GM12878 (cell line): ENCODE data around the gene MEIG1. TPM values are rescaled to one million over a fixed set of nuclear protein-coding genes. Genes with fewer than 3 reads are reported as not detected.
"Not testable (repeated sequence)": the region's sequence is repeated elsewhere in the genome, so short reads cannot be mapped to it uniquely, and the experiment has no call there.

Experiments used
- ATAC-seq: fragments of 200-7000 bp; cut with Tn5 transposase; 3 replicates; pipeline ENCODE4 v1.9.1; 2020; ENCODE audit warnings: mild to moderate bottlenecking, moderate library complexity
- BruUV-seq: library from RNA; stranded (reverse); fragments of 400-500 nt; replicated peaks from 2 replicates; lab custom pipeline; 2021; lab: Mats Ljungman, UMichigan
- CTCF ChIA-PET: fragments of 300-600 bp; sonication (Branson Sonifier 250); formaldehyde crosslinking; extraction: SDS; loops from one replicate; lab custom pipeline; 2021; ENCODE audit warnings: inconsistent platforms; lab: Yijun Ruan, JAX
- POLR2A ChIA-PET: fragments of 350-600 bp; formaldehyde crosslinking; extraction: SDS; loops from one replicate; lab custom pipeline; 2021; ENCODE audit warnings: inconsistent platforms; lab: Charles Lee
- RAD21 ChIA-PET: fragments of 300-600 bp; sonication (Branson Sonifier 250); formaldehyde crosslinking; loops from one replicate; lab custom pipeline; 2023; ENCODE audit warnings: antibody characterized with exemption; ENCODE audit not compliant: unreplicated experiment; lab: Charles Lee
- SMC1A ChIA-PET: fragments of 300-600 bp; sonication (Branson Sonifier 250); formaldehyde crosslinking; loops from one replicate; lab custom pipeline; 2023; ENCODE audit not compliant: unreplicated experiment, uncharacterized antibody; lab: Charles Lee
- DNase-seq: peaks from one replicate; pipeline ENCODE4 v3.0.0-alpha.2; 2011; ENCODE audit warnings: low read depth, low spot score
- FAIRE-seq: peaks from 3 replicates; lab custom pipeline; 2011; peaks lifted over from hg19 to GRCh38; lab: Jason Lieb, UNC
- H2AFZ ChIP-seq: 2 replicates; pipeline ENCODE4 v1.6.0; 2011; ENCODE audit warnings: low read depth, low read length, control low read depth; ENCODE audit not compliant: control insufficient read depth
- H3K27ac ChIP-seq: 2 replicates; pipeline ENCODE4 v1.5.1; 2011; ENCODE audit warnings: control low read depth; ENCODE audit not compliant: control insufficient read depth, insufficient read depth
- H3K27me3 ChIP-seq, 2 experiments: replicated peaks in 1 of 2; 2 replicates each; pipeline versions ENCODE4 v1.6.0 to v1.6.1; 2011; ENCODE audit warnings: low read length in 1 of 2; ENCODE audit not compliant: control insufficient read depth in 2 of 2, insufficient read depth in 2 of 2
- H3K36me3 ChIP-seq, 2 experiments: 2 replicates each; pipeline ENCODE4 v1.5.1; 2011; ENCODE audit warnings: low read length in 1 of 2; ENCODE audit not compliant: control insufficient read depth in 2 of 2, insufficient read depth in 2 of 2
- H3K4me1 ChIP-seq: 2 replicates; pipeline ENCODE4 v1.6.1; 2011; ENCODE audit warnings: mild to moderate bottlenecking, low read length, moderate library complexity, mixed read lengths; ENCODE audit not compliant: control insufficient read depth, insufficient read depth
- H3K4me2 ChIP-seq: 2 replicates; pipeline ENCODE4 v1.6.0; 2011; ENCODE audit warnings: control low read depth; ENCODE audit not compliant: control insufficient read depth, insufficient read depth
- H3K4me3 ChIP-seq: fragments of 200-600 bp; sonication (generic); 2 replicates; pipeline ENCODE4 v1.5.1; 2016
- H3K79me2 ChIP-seq: 2 replicates; pipeline ENCODE4 v1.6.0; 2011; ENCODE audit warnings: low read length; ENCODE audit not compliant: control insufficient read depth, insufficient read depth
- H3K9ac ChIP-seq: 2 replicates; pipeline ENCODE4 v1.8.0; 2011; ENCODE audit warnings: low read length, control low read depth, mixed read lengths; ENCODE audit not compliant: control insufficient read depth, insufficient read depth
- H3K9me3 ChIP-seq: replicated peaks from 3 replicates; pipeline ENCODE4 v1.5.1; 2011; ENCODE audit warnings: mild to moderate bottlenecking, low read length; ENCODE audit not compliant: control insufficient read depth, insufficient read depth
- H4K20me1 ChIP-seq: 2 replicates; pipeline ENCODE4 v1.6.0; 2011; ENCODE audit not compliant: control insufficient read depth, insufficient read depth
- HSF1 ChIP-seq: fragments of 150-350 bp; IDR thresholded peaks from 2 replicates; pipeline ENCODE4 v1.6.1; 2014; ENCODE audit warnings: mild to moderate bottlenecking, low read depth, low read length
- RB1 ChIP-seq: fragments of 450-650 bp; formaldehyde crosslinking; IDR thresholded peaks from 2 replicates; pipeline ENCODE4 v1.6.1; 2017; ENCODE audit warnings: mild to moderate bottlenecking, borderline replicate concordance
- WGBS: methylation state at CpG from one replicate; pipeline ENCODE4 v1.1.6; 2016; ENCODE audit warnings: low lambda C conversion rate; ENCODE audit not compliant: insufficient replicate concordance, insufficient coverage; ENCODE audit errors: missing lambda C conversion rate; 5-methylcytosine and 5-hydroxymethylcytosine counted together
- in situ Hi-C: fragments of 300-500 bp; cut with MboI; formaldehyde crosslinking; loops from 9 replicates; pipeline ENCODE4 v1.14.3; 2018; ENCODE audit warnings: mixed read lengths
- intact Hi-C: fragments of 100-400 bp; cut with micrococcal nuclease; formaldehyde crosslinking; loops from one replicate; pipeline ENCODE4 v1.14.2; 2022; ENCODE audit not compliant: unreplicated experiment
- polyA plus RNA-seq, 11 experiments: library from polyadenylated mRNA; depleted of rRNA in 4 of 11; unstranded in 6 of 11; stranded (reverse) in 5 of 11; fragments of >200 nt; fragmentation: Nextera tagmentation in 4 of 11; fragmentation: Illumina TruSeq in 1 of 11; extraction: Ambion mirVana in 4 of 11; extraction: Trizol in 1 of 11; gene quantifications; 1 replicate in 1 of 11; 2 replicates in 10 of 11; pipeline versions ENCODE4 v1.2.1 to v1.2.3, GENCODE V29; 2011 to 2016; ENCODE audit warnings: inconsistent platforms in 2 of 11, missing spikeins in 2 of 11, low read depth in 1 of 11
- total RNA-seq, 4 experiments: library from RNA; depleted of rRNA in 3 of 4; stranded (reverse); fragments of >200 nt in 3 of 4; fragmentation: Illumina TruSeq in 1 of 4; extraction: Trizol in 1 of 4; gene quantifications; 2 replicates each; pipeline versions ENCODE4 v1.2.1 to v1.2.3, GENCODE V29; 2013 to 2021
- TF ChIP-seq, protein P1 (sequence below): fragments of 450-650 bp; formaldehyde crosslinking; IDR thresholded peaks from 2 replicates; pipeline ENCODE4 v1.4.0; 2022; ENCODE audit warnings: mild to moderate bottlenecking, moderate library complexity

Gene MEIG1
- total and polyA plus RNA-seq, 10 of the 15 experiments (the other 5 are each of a cell fraction or from before 2014, with no cell fraction given) = 0.13 to 1.9 (median 0.80) TPM; not detected in 2

DNA sequence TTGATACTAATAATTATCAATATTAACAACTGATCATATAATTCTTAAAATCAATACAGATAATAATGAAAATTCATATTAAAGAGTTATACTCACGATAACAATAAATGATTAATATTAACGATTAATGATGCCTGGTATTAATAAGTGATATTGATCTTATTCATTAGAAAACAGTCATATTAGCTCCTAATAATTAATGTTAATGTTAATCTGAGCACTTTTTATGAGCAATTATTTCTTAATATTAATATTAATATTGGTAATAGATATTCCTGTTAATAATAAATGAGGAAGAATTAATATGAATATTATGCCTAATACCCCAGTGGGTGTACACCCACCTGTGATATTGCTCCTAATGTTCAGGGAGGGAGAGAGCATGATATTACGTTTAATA lies 23.6 kb downstream of the MEIG1 start (continued):
- TF ChIP-seq HSF1 = no peak
- no peak for TF ChIP-seq RB1
- TF ChIP-seq, protein P1, sequence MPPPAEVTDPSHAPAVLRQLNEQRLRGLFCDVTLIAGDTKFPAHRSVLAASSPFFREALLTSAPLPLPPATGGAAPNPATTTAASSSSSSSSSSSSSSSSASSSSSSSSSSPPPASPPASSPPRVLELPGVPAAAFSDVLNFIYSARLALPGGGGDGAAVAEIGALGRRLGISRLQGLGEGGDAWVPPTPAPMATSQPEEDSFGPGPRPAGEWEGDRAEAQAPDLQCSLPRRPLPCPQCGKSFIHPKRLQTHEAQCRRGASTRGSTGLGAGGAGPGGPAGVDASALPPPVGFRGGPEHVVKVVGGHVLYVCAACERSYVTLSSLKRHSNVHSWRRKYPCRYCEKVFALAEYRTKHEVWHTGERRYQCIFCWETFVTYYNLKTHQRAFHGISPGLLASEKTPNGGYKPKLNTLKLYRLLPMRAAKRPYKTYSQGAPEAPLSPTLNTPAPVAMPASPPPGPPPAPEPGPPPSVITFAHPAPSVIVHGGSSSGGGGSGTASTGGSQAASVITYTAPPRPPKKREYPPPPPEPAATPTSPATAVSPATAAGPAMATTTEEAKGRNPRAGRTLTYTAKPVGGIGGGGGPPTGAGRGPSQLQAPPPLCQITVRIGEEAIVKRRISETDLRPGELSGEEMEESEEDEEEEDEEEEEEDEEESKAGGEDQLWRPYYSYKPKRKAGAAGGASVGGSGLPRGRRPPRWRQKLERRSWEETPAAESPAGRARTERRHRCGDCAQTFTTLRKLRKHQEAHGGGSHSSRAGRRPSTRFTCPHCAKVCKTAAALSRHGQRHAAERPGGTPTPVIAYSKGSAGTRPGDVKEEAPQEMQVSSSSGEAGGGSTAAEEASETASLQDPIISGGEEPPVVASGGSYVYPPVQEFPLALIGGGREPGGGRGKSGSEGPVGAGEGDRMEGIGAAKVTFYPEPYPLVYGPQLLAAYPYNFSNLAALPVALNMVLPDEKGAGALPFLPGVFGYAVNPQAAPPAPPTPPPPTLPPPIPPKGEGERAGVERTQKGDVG (CRISPR knock-in tag) = no peak

DNA sequence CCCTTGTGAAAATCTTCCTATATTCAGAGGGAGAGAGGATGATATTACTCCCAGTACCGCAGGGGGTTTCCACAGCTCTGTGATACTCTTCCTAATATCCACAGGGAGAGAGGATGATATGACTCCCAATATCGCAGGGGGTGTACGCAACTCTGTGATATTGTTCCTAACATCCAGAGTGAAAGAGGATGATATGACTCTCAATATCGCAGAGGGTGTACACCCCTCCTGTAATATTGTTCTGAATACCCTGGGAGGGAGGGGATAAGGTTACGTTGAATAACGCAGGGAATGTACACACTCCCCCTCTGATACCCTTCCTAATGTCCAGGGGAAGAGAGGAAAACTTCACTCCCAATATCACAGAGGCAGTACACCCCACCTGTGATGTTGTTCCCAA lies 30.4 kb downstream of the MEIG1 start:
- RAD21 ChIA-PET, BruUV-seq, H4K20me1 ChIP-seq, ATAC-seq, H3K27ac ChIP-seq, DNase-seq, H3K9me3 ChIP-seq, H3K36me3 ChIP-seq, H3K4me1 ChIP-seq, FAIRE-seq, H3K4me2 ChIP-seq, H2AFZ ChIP-seq, H3K79me2 ChIP-seq, SMC1A ChIA-PET, H3K27me3 ChIP-seq, in situ Hi-C loops, CTCF ChIA-PET, POLR2A ChIA-PET, H3K4me3 ChIP-seq, H3K9ac ChIP-seq, intact Hi-C loops: not testable (repeated sequence)
- WGBS = 42% methylated on average over 6 of the region's 6 CpGs
